Measurements from ENCODE around the gene C12orf76.
A peak's percentile ranks its signal among the peaks of the same experiment; 100 is the strongest.

The C12orf76 gene

DNA sequence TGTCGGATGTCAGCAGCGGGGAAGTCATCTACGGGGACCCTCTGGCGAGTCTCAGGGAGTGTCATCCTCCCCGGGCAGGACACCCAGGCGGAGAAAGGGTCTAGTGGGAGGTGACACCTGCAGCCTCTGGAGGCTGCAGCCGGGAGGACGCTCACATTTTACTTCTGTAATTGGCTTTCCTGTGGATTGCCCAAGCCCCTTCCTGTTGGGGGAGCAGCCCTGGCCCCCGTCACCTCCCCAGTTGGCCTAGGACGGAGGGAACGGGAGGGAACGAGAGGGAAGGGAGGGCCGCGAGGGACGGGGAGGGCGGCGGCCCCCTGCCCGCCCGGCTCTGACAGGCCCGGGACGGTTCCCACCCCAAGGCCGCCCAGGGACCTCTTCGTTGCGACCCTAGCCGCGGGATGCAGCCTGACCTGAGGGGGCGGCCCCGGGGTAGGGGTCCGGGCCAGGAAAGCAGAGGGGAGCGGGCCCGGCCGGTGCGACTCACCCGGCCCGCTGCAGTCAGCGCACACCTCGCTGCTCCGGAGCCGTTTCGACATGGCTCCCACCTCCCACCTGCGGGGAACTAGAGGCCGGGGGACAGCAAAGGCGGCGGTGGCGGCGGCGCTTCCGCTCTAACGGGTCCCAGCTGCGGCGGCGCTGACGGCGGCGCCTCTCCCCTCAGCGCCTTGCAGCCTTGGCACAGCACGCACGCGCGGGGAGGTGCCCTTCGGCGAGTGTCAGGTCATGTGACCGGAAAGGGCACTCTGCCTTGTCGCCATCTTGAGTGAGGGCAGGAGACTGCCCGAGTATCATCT lies 52.4 kb downstream of the C12orf76 start, which contains the start of gene GIT2:
Gene GIT2 (minus strand): TSS at position 683 of the 797 bp plus-strand sequence. CDS start 144 bp downstream, at position 539.
- DNase-seq (ENCODE audit: low read depth): peak; percentile 92

DNA sequence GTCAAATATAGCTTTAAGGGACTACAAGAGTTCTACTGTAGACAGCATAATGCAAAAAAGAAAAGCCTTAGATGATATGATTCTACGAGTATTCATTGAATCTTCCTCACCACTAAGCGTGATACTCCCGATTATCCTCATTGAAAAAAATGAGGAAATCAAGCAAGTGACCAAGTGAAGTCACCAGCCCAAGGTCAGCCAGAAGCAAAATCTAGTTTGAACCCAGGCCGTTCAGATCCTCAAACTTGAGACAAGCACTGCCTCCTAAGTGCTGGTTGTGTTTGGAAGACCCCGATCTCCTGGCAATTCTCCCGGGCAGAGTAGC lies 53.0 kb downstream of the C12orf76 start:
- no peak for DNase-seq (ENCODE audit: low read depth)

DNA sequence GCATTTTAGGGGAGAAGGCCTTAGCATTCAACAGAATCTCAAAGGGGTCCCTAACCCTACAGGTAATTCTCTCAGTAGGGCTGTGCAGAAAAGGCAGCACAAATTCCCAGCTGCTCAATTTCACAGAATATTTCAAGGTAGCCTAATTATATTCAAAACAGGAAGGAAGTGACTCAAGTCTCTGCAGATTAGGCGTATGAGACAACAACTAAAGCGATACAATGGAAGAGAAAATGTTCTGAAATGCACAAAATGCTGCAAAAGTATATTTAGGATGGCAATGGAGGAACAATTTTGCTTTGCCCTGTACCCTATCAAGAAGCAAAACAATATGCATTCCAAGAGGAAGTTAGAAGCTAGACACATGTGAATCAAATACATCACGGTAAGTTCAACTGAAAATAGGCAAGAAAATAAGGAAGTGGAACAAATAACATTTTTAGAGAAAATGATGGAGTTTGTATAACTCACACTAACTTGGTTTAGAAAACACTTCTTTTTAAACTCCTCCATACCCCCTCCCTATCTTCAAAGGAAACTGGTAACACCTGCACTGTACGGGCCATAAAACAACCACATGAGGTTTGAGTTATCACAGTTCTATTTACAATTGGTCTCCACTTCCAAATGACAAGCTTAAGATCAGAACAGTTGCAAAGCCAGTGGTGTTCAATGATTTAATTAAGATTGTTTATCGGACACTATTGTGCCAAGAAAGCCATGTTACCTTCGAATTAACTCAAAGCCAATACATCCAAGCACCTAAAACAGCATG lies 53.7 kb downstream of the C12orf76 start:
- DNase-seq (ENCODE audit: low read depth): no peak

DNA sequence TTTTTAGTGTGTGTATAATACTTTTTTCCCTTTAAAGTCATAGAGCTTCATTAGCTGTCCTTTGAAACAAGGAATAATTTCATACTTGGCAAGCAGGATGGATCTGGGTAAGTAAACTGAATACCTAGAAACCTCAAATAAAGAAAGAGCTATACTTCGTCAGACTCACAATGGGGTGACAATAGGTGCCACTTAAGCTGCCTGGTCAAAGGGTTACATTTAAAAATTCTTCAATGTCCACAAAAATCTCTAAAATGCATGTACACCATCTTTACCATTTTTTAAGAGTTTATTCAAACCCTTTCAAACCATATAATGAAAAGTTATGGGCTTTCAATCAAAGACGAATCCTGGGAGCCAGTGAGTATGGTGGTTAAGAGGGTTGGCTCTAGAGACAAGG lies 55.2 kb downstream of the C12orf76 start:
- no peak for DNase-seq (ENCODE audit: low read depth)

DNA sequence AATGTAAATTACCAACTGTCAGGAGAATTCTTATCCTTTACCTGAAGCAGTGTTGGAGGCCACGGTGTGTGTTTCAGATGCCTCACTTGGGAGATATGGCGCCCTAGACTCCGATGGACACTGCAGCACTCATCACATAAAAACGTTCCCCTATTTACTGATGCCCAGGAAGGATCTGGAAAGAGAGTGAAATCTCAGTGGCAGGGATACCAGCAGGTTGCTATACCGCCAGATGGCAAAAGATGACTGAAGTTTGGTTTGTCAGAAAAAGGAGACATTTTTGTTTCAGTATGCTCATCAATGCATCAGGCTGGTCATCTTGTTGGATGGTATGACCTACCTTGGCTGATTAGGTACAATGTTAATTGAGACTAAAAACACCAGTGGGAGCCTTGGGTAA lies 56.7 kb downstream of the C12orf76 start:
- no peak for DNase-seq (ENCODE audit: low read depth)

All from activated T-cell treated with anti-CD3 and anti-CD28 coated beads for 1 hour (primary cell).